Neural progenitor cell (in vitro differentiated cells): ENCODE measurements around the gene IL26. TPM values are rescaled to one million over a fixed set of nuclear protein-coding genes. Genes with fewer than 3 reads are reported as not detected.

Experiments used
- DNase-seq: peaks from one replicate; pipeline ENCODE4 v3.0.0-alpha.2; 2016; ENCODE audit warnings: low spot score
- H2AFZ ChIP-seq: fragments of 200-600 bp; sonication (generic); replicated peaks from 2 replicates; pipeline ENCODE4 v1.6.1; 2016; ENCODE audit warnings: antibody characterized with exemption
- H3F3A ChIP-seq: fragments of 200-600 bp; sonication (generic); 2 replicates; pipeline ENCODE4 v1.6.1; 2016; ENCODE audit warnings: antibody characterized with exemption, low read depth
- H3K27ac ChIP-seq: fragments of 200-600 bp; sonication (generic); 2 replicates; pipeline ENCODE4 v1.5.1; 2016; ENCODE audit warnings: mild to moderate bottlenecking
- H3K27me3 ChIP-seq: fragments of 200-600 bp; sonication (generic); 2 replicates; pipeline ENCODE4 v1.6.1; 2016; ENCODE audit warnings: mild to moderate bottlenecking, moderate library complexity
- H3K36me3 ChIP-seq: fragments of 200-600 bp; sonication (generic); 2 replicates; pipeline ENCODE4 v1.5.1; 2016
- H3K4me1 ChIP-seq: fragments of 200-600 bp; sonication (generic); 2 replicates; pipeline ENCODE4 v1.6.1; 2016; ENCODE audit warnings: mixed run types
- H3K4me2 ChIP-seq: fragments of 200-600 bp; sonication (generic); 2 replicates; pipeline ENCODE4 v1.6.1; 2016
- H3K4me3 ChIP-seq: fragments of 200-600 bp; sonication (generic); 2 replicates; pipeline ENCODE4 v1.5.1; 2016
- H3K79me2 ChIP-seq: fragments of 200-600 bp; sonication (generic); 2 replicates; pipeline ENCODE4 v1.6.1; 2016; ENCODE audit warnings: low read depth
- H3K9ac ChIP-seq: fragments of 200-600 bp; sonication (generic); 2 replicates; pipeline ENCODE4 v1.6.1; 2016
- H3K9me3 ChIP-seq: fragments of 200-600 bp; sonication (generic); 2 replicates; pipeline ENCODE4 v1.5.1; 2016; ENCODE audit warnings: low read depth
- H4K20me1 ChIP-seq: fragments of 200-600 bp; sonication (generic); 2 replicates; pipeline ENCODE4 v1.6.1; 2016; ENCODE audit warnings: low read depth
- H3K27ac Mint-ChIP-seq: 3 replicates; pipeline ENCODE4 v1.8.0; 2021; ENCODE audit warnings: mixed read lengths
- H3K27me3 Mint-ChIP-seq: 2 replicates; pipeline ENCODE4 v1.8.0; 2022; ENCODE audit warnings: low read depth, mild to moderate bottlenecking, inconsistent platforms, moderate library complexity, mixed read lengths; ENCODE audit not compliant: insufficient read depth
- H3K36me3 Mint-ChIP-seq: 3 replicates; pipeline ENCODE4 v1.8.0; 2021; ENCODE audit warnings: mixed read lengths
- H3K4me1 Mint-ChIP-seq: 3 replicates; pipeline ENCODE4 v1.8.0; 2021; ENCODE audit warnings: mixed read lengths
- H3K4me3 Mint-ChIP-seq: 3 replicates; pipeline ENCODE4 v1.8.0; 2021; ENCODE audit warnings: mild to moderate bottlenecking, moderate library complexity, mixed read lengths
- H3K9me3 Mint-ChIP-seq: 3 replicates; pipeline ENCODE4 v1.8.0; 2020; ENCODE audit warnings: mixed read lengths
- EZH2 ChIP-seq: fragments of 200-600 bp; sonication (generic); IDR thresholded peaks from 2 replicates; pipeline ENCODE4 v1.6.1; 2017; ENCODE audit warnings: antibody characterized with exemption, mild to moderate bottlenecking, moderate library complexity
- EZH2phosphoT487 ChIP-seq: fragments of 200-600 bp; sonication (generic); IDR thresholded peaks from 2 replicates; pipeline ENCODE4 v1.6.1; 2017; ENCODE audit warnings: antibody characterized with exemption
- total RNA-seq: library from RNA; depleted of rRNA; stranded (reverse); fragments of >200 nt; gene quantifications from 2 replicates; pipeline ENCODE4 v1.2.3, GENCODE V29; 2015; ENCODE audit warnings: low replicate concordance
- TF ChIP-seq, protein P1 (sequence below): fragments of 200-600 bp; sonication (generic); IDR thresholded peaks from 2 replicates; pipeline ENCODE4 v1.5.1; 2017; ENCODE audit warnings: antibody characterized with exemption, mild to moderate bottlenecking

IL26 gene
- total RNA-seq, 1 donor from 2014 or later: not detected

DNA sequence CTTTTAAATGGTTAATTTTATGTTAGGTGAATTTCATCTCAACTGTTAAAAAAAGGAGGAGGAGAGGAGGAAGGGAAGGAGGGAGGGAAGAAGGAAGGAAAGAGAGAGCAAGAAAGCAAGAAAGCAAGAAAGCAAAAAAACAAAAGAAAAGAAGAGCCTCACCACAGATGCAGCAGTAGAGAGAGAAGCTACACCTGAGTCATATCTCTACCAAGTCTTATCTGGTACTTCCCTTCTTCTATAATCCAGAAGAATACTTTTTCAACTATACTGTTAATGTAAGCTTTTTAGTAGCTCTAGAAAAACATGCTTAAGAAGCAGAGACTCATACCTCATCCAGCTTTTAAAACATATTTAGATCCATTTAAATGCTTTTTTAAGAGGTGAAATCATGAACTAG is 5.6 kb upstream of the IL26 start:
- H3K4me1 Mint-ChIP-seq: peaks cover 18% of the 10 kb centered on the region
- Histone ChIP-seq H4K20me1 (no peaks in the 10 kb centered on the region), H3K4me2 (no peak overlapping the region), H3K4me3 (no peak overlapping the region), H3K27ac (no peak overlapping the region), H3K9me3 (no peaks in the 10 kb centered on the region), H3F3A (no peaks in the 10 kb centered on the region), H3K27me3 (no peaks in the 10 kb centered on the region), H2AFZ (no peak overlapping the region), H3K4me1 (peaks cover 5% of the 10 kb centered on the region), H3K9ac (no peak overlapping the region), H3K36me3 (no peaks in the 10 kb centered on the region), H3K79me2 (no peaks in the 10 kb centered on the region)
- TF ChIP-seq EZH2: no peak
- TF ChIP-seq, protein P1, sequence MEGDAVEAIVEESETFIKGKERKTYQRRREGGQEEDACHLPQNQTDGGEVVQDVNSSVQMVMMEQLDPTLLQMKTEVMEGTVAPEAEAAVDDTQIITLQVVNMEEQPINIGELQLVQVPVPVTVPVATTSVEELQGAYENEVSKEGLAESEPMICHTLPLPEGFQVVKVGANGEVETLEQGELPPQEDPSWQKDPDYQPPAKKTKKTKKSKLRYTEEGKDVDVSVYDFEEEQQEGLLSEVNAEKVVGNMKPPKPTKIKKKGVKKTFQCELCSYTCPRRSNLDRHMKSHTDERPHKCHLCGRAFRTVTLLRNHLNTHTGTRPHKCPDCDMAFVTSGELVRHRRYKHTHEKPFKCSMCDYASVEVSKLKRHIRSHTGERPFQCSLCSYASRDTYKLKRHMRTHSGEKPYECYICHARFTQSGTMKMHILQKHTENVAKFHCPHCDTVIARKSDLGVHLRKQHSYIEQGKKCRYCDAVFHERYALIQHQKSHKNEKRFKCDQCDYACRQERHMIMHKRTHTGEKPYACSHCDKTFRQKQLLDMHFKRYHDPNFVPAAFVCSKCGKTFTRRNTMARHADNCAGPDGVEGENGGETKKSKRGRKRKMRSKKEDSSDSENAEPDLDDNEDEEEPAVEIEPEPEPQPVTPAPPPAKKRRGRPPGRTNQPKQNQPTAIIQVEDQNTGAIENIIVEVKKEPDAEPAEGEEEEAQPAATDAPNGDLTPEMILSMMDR: no peak
- TF ChIP-seq EZH2phosphoT487: no peak
- peaks cover 12% of the 10 kb centered on the region for H3K27me3 Mint-ChIP-seq
- DNase-seq: no peak
- no peaks in the 10 kb centered on the region for H3K9me3 Mint-ChIP-seq
- H3K4me3 Mint-ChIP-seq: no peak overlapping the region
- H3K27ac Mint-ChIP-seq: no peak overlapping the region
- H3K36me3 Mint-ChIP-seq: no peaks in the 10 kb centered on the region

DNA sequence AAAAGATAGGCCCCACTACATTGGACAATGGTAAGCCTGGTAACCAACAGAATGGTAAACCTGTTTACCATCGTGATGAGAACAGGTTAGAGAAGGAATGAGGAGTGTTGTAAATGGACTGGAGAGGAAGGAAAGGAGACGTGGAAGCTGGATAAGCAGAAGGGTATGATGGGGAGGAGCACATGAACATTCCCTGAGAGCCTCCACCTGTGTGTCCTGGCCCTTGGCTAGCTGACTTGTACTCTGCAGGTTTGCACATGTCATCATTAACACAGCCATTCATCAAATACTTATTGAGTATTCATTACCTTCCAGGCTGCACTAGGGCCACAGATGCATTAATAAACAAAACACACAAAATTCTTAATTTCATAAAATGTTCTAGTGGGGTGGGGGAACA is 4.3 kb upstream of the IL26 start:
- H3K27me3 Mint-ChIP-seq: peaks cover 9% of the 10 kb centered on the region
- H3K4me3 Mint-ChIP-seq: no peak overlapping the region
- Histone ChIP-seq H3K9me3 (no peaks in the 10 kb centered on the region), H2AFZ (no peak overlapping the region), H3F3A (no peaks in the 10 kb centered on the region), H3K79me2 (no peaks in the 10 kb centered on the region), H3K36me3 (no peaks in the 10 kb centered on the region), H4K20me1 (no peaks in the 10 kb centered on the region), H3K4me1 (peaks cover 5% of the 10 kb centered on the region), H3K4me3 (no peak overlapping the region), H3K9ac (no peak overlapping the region), H3K27ac (no peak overlapping the region), H3K4me2 (no peak overlapping the region), H3K27me3 (no peaks in the 10 kb centered on the region)
- no peaks in the 10 kb centered on the region for H3K9me3 Mint-ChIP-seq
- H3K4me1 Mint-ChIP-seq: peaks cover 12% of the 10 kb centered on the region
- no peak overlapping the region for H3K27ac Mint-ChIP-seq
- TF ChIP-seq EZH2phosphoT487 (no peak), EZH2 (no peak)
- TF ChIP-seq, protein P1: no peak
- H3K36me3 Mint-ChIP-seq: no peaks in the 10 kb centered on the region
- no peak for DNase-seq

DNA sequence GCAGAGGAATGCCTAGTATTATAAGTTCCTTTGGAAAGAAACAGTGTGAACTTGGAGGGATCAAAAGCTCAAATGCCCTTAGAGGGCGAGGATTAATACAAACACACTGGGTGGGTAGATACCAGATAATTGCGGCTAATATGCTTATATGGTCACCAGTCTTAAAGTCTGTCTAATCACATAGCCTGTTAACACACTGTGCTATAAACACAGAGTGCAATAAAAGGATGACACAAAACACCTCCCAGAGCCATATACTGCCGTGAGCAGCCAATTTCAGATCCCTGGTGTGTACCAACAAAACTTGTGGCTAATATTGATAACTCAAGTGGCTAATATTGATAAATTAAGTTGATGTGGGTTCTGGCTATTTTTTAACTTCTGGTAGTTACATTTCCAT is 1.7 kb upstream of the IL26 start:
- Histone ChIP-seq H4K20me1 (no peaks in the 10 kb centered on the region), H3K36me3 (no peaks in the 10 kb centered on the region), H3K9ac (no peak overlapping the region), H3K9me3 (no peaks in the 10 kb centered on the region), H3F3A (no peaks in the 10 kb centered on the region), H3K27ac (no peak overlapping the region), H3K27me3 (no peaks in the 10 kb centered on the region), H2AFZ (no peak overlapping the region), H3K4me3 (no peak overlapping the region), H3K79me2 (no peaks in the 10 kb centered on the region), H3K4me1 (peaks cover 4% of the 10 kb centered on the region), H3K4me2 (no peak overlapping the region)
- TF ChIP-seq, protein P1: no peak
- TF ChIP-seq EZH2phosphoT487: no peak
- TF ChIP-seq EZH2: no peak
- H3K9me3 Mint-ChIP-seq: no peaks in the 10 kb centered on the region
- no peaks in the 10 kb centered on the region for H3K36me3 Mint-ChIP-seq
- H3K4me1 Mint-ChIP-seq: peaks cover 19% of the 10 kb centered on the region
- DNase-seq: no peak
- H3K4me3 Mint-ChIP-seq: no peak overlapping the region
- no peak overlapping the region for H3K27ac Mint-ChIP-seq
- H3K27me3 Mint-ChIP-seq: peaks cover 5% of the 10 kb centered on the region
